ENCODE measurements around the gene KPNA2. TPM values are rescaled to one million over a fixed set of nuclear protein-coding genes. Genes with fewer than 3 reads are reported as not detected.

KPNA2 gene
- 100 to 1,000 TPM; 165 to 180 TPM for total RNA-seq

GRCh38 chr17:68035523-68036303 lies at the start of gene KPNA2:
KPNA2 (plus strand) TSS chr17:68035735; CDS start chr17:68037133, 1,398 bp downstream.
- H3K4me1 Mint-ChIP-seq (ENCODE audit: low read depth), result peaks cover 15% of the 10 kb centered on the region
- H3K4me3 Mint-ChIP-seq, result peak within 1 kb of the TSS; percentile 96
- intact Hi-C loops (cut with micrococcal nuclease), result no loop called here
- ChIA-PET POLR2A (interaction anchor here (0.6 to 1.8 kb wide), 6 partner anchors 12 to 426 kb away, joined by 3 to 8 read pairs (median 4); no protein-coding TSS in a partner anchor), CTCF (interaction anchor here (0.7 to 1.6 kb wide), 4 partner anchors 23 to 796 kb away, joined by 3 to 7 read pairs (median 3); no protein-coding TSS in a partner anchor)
- no peaks in the 10 kb centered on the region for H3K9me3 Mint-ChIP-seq
- ATAC-seq (peak; percentile 91), DNase-seq (peak; percentile 93)
- peaks cover 40% of the 10 kb centered on the region for H3K36me3 Mint-ChIP-seq (ENCODE audit: low read depth)
- peak within 1 kb of the TSS; percentile 96 for H3K27ac Mint-ChIP-seq
- H3K27me3 Mint-ChIP-seq, result no peaks in the 10 kb centered on the region
- TF ChIP-seq CTCF (IDR thresholded peaks at IDR 0.05), result no peak

- ChIA-PET CTCF (interaction anchor here (1.0 to 1.2 kb wide), 2 partner anchors 21 kb away, joined by 3 to 4 read pairs; no protein-coding TSS in a partner anchor), POLR2A (interaction anchor here (0.6 kb wide), 1 partner anchor 36 kb away, joined by 3 read pairs; no protein-coding TSS in a partner anchor)
- H3K27ac Mint-ChIP-seq, result no peak overlapping the region
- peaks cover 6% of the 10 kb centered on the region for H3K36me3 Mint-ChIP-seq (ENCODE audit: low read depth)
- H3K4me3 Mint-ChIP-seq, result no peak overlapping the region
- intact Hi-C loops (cut with micrococcal nuclease), result no loop called here
- no peak for TF ChIP-seq CTCF (IDR thresholded peaks at IDR 0.05)
- no peak for ATAC-seq
- H3K9me3 Mint-ChIP-seq, result no peaks in the 10 kb centered on the region
- no peak for DNase-seq
- peaks cover 8% of the 10 kb centered on the region for H3K27me3 Mint-ChIP-seq
- H3K4me1 Mint-ChIP-seq (ENCODE audit: low read depth), result peaks cover 21% of the 10 kb centered on the region
These were observed 44.6 kb upstream of the KPNA2 start for GRCh38 chr17:67990909-67991308.

GRCh38 chr17:67992548-67993152 lies 42.9 kb upstream of the KPNA2 start:
- peak overlapping the region; percentile 90 for H3K27ac Mint-ChIP-seq
- peaks cover 17% of the 10 kb centered on the region for H3K27me3 Mint-ChIP-seq
- H3K4me1 Mint-ChIP-seq (ENCODE audit: low read depth), result peaks cover 29% of the 10 kb centered on the region
- intact Hi-C loops (cut with micrococcal nuclease), result no loop called here
- DNase-seq (no peak), ATAC-seq (no peak)
- H3K4me3 Mint-ChIP-seq, result peak overlapping the region; percentile 85
- TF ChIP-seq CTCF (IDR thresholded peaks at IDR 0.05), result no peak
- ChIA-PET CTCF (interaction anchor here (1.1 kb wide), 1 partner anchor 25 kb away, joined by 3 read pairs; no protein-coding TSS in a partner anchor), POLR2A (interaction anchor here (1.2 to 1.3 kb wide), 2 partner anchors 13 to 27 kb away, joined by 3 to 7 read pairs; no protein-coding TSS in a partner anchor)
- no peaks in the 10 kb centered on the region for H3K9me3 Mint-ChIP-seq
- peaks cover 6% of the 10 kb centered on the region for H3K36me3 Mint-ChIP-seq (ENCODE audit: low read depth)

- intact Hi-C loops (cut with micrococcal nuclease), result no loop called here
- Mint-ChIP-seq H3K36me3 (ENCODE audit: low read depth) (peaks cover 6% of the 10 kb centered on the region), H3K27ac (peak overlapping the region; percentile 90), H3K4me1 (ENCODE audit: low read depth) (peaks cover 29% of the 10 kb centered on the region), H3K4me3 (peak overlapping the region; percentile 85), H3K9me3 (no peaks in the 10 kb centered on the region), H3K27me3 (peaks cover 17% of the 10 kb centered on the region)
- no peak for TF ChIP-seq CTCF (IDR thresholded peaks at IDR 0.05)
- CTCF ChIA-PET, result interaction anchor here (2.4 kb wide), 1 partner anchor 8 kb away, joined by 8 read pairs; no protein-coding TSS in a partner anchor
- DNase-seq (peak; percentile 70), ATAC-seq (peak; percentile 80)
- POLR2A ChIA-PET, result interaction anchor here (0.7 to 1.3 kb wide), 3 partner anchors 13 to 28 kb away, joined by 3 to 7 read pairs (median 3); no protein-coding TSS in a partner anchor
These were observed 42.2 kb upstream of the KPNA2 start for GRCh38 chr17:67993153-67993997.

Data from activated CD8-positive, alpha-beta T cell treated with anti-CD3 and anti-CD28 coated beads for 36 hours (primary cell).